ENCODE results near the gene PLA1A. TPM values are rescaled to one million over a fixed set of nuclear protein-coding genes. Genes with fewer than 3 reads are reported as not detected.
A peak's percentile ranks its signal among the peaks of the same experiment; 100 is the strongest.

Gene PLA1A
- total RNA-seq, 6 donors from 2014 or later: 1.0 to 27.8 (median 14.6) TPM

DNA sequence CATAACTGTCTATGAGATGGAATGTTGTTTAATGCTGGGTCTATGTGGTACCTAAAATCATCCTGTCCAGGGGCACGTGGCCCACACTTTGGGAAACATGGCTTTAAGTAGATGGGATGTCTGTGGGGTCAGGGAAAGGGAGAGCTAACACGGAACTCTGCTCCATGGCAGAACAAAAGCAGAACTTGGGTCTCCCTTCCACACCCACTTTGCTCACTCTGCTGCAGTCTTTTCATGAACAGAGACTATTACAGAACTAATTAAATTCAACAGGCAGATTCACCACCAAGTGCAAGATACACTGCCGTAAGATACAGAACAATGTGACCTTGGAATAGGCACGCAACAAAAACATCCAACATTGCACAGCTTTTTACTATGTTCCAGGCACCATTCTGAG, 34.5 kb downstream of the PLA1A start:
- H3K36me3 ChIP-seq: no peaks in the 10 kb centered on the region
- no peak overlapping the region for H3K27ac ChIP-seq
- TF ChIP-seq POLR2AphosphoS5 (IDR thresholded peaks at IDR 0.05) (no peak), POLR2A (IDR thresholded peaks at IDR 0.05) (no peak)
- TF ChIP-seq, protein P1, sequence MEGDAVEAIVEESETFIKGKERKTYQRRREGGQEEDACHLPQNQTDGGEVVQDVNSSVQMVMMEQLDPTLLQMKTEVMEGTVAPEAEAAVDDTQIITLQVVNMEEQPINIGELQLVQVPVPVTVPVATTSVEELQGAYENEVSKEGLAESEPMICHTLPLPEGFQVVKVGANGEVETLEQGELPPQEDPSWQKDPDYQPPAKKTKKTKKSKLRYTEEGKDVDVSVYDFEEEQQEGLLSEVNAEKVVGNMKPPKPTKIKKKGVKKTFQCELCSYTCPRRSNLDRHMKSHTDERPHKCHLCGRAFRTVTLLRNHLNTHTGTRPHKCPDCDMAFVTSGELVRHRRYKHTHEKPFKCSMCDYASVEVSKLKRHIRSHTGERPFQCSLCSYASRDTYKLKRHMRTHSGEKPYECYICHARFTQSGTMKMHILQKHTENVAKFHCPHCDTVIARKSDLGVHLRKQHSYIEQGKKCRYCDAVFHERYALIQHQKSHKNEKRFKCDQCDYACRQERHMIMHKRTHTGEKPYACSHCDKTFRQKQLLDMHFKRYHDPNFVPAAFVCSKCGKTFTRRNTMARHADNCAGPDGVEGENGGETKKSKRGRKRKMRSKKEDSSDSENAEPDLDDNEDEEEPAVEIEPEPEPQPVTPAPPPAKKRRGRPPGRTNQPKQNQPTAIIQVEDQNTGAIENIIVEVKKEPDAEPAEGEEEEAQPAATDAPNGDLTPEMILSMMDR (IDR thresholded peaks at IDR 0.05): no peak
- no peak for ATAC-seq (ENCODE audit: low FRiP score in 2 of 2)
- H3K4me1 ChIP-seq: peaks cover 31 to 35% (median 33%) of the 10 kb centered on the region in 4 donors
- no peak overlapping the region for H3K4me3 ChIP-seq
- no peaks in the 10 kb centered on the region for H3K27me3 ChIP-seq
- DNase-seq: no peak
- H3K9me3 ChIP-seq: no peaks in the 10 kb centered on the region
- WGBS, 2 donors: 74 to 87% methylated on average over 4 of the region's 4 CpGs

DNA sequence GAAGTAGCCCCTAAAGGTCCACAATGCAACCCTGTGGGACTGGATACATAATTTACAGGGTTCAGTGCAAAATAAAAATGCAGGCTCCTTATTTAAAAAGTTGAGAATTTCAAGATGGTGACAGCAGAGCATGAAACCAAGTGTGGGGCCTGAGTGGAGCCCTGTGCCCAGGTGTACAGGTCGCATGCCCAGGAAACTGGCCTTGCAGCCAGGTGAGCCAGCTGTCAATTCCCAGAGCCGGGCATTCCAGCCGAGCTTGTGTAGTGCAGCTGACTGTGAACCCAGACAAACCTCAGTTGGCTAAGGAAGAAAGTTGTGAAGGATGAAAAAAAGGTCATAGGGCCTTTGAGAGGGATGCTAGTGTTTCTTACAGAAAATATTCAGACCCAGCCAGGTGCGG, 35.1 kb downstream of the PLA1A start:
- no peak for TF ChIP-seq POLR2A (IDR thresholded peaks at IDR 0.05)
- TF ChIP-seq, protein P1 (IDR thresholded peaks at IDR 0.05): no peak
- TF ChIP-seq POLR2AphosphoS5 (IDR thresholded peaks at IDR 0.05): no peak
- TF ChIP-seq EP300 (IDR thresholded peaks at IDR 0.05): no peak
- peaks cover 30 to 38% (median 31%) of the 10 kb centered on the region in 4 donors for H3K4me1 ChIP-seq
- no peaks in the 10 kb centered on the region for H3K27me3 ChIP-seq
- H3K4me3 ChIP-seq: no peak overlapping the region
- 87 to 88% methylated on average over 4 of the region's 4 CpGs for WGBS, 2 donors
- H3K36me3 ChIP-seq: no peaks in the 10 kb centered on the region
- ATAC-seq (ENCODE audit: low FRiP score in 2 of 2) (no peak), DNase-seq (no peak)
- no peak overlapping the region for H3K27ac ChIP-seq
- H3K9me3 ChIP-seq: no peaks in the 10 kb centered on the region

DNA sequence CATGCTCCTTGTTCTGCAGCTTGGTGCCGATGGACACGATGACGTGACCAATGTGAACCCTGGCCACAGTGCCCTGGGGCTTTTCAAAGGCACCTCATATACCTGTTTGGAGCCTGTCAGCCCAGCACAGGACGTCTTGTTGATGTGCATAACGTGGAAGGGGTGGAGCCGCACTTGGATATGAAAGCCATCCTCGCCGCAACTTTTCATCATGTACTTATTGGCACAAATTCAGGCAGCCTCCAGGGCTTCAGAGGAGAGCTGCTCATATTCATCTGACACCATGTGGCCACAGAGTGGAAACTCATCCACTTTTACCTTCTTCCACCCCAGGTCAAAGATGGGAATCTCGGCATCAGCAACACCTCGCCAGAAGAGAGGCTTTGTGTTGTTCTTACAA, 38.0 kb downstream of the PLA1A start:
- H3K4me3 ChIP-seq: no peak overlapping the region
- 76 to 87% methylated on average over 8 to 10 of the region's 10 CpGs for WGBS, 2 donors
- H3K27me3 ChIP-seq: no peaks in the 10 kb centered on the region
- DNase-seq (no peak), ATAC-seq (ENCODE audit: low FRiP score in 2 of 2) (no peak)
- H3K9me3 ChIP-seq: no peaks in the 10 kb centered on the region
- no peaks in the 10 kb centered on the region for H3K36me3 ChIP-seq
- H3K27ac ChIP-seq: peak overlapping the region; percentile 79 to 93 (median 85)
- peaks cover 24 to 37% (median 27%) of the 10 kb centered on the region in 4 donors for H3K4me1 ChIP-seq
- TF ChIP-seq, protein P1 (IDR thresholded peaks at IDR 0.05): peak in 1 of 6 experiments; percentile 5
- TF ChIP-seq POLR2A (IDR thresholded peaks at IDR 0.05) (no peak), POLR2AphosphoS5 (IDR thresholded peaks at IDR 0.05) (no peak), EP300 (IDR thresholded peaks at IDR 0.05) (no peak)

DNA sequence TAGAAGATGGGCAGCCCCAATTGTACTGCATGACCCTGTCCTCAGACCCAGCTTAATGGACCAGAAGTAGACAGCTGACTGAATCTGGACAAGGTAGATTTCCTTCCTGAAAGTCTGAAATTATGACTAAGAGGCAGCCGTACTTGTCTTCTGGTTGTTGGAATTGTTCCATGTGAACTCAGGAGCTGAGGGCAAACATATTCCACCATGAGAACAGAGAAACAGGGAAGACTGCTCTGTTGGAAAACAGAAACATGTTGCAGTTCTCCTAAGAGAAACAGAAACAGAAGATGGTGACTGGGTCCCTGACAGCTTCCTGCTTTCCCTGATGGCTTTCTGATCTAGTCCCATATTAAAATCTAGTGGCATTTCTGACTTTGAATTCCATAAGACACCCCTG, 38.6 kb downstream of the PLA1A start:
- TF ChIP-seq, protein P1 (IDR thresholded peaks at IDR 0.05): no peak
- TF ChIP-seq POLR2A (IDR thresholded peaks at IDR 0.05): no peak
- TF ChIP-seq POLR2AphosphoS5 (IDR thresholded peaks at IDR 0.05): peak in 1 of 2 donors; percentile 21
- TF ChIP-seq EP300 (IDR thresholded peaks at IDR 0.05): no peak
- ATAC-seq (ENCODE audit: low FRiP score in 2 of 2): no peak
- Histone ChIP-seq H3K27me3 (no peaks in the 10 kb centered on the region), H3K36me3 (no peaks in the 10 kb centered on the region), H3K27ac (peak overlapping the region; percentile 79 to 93 (median 85)), H3K9me3 (no peaks in the 10 kb centered on the region), H3K4me3 (no peak overlapping the region), H3K4me1 (peaks cover 20 to 34% (median 26%) of the 10 kb centered on the region in 4 donors)
- WGBS, 2 donors: 29 to 40% methylated on average over 1 of the region's 1 CpG
- no peak for DNase-seq

DNA sequence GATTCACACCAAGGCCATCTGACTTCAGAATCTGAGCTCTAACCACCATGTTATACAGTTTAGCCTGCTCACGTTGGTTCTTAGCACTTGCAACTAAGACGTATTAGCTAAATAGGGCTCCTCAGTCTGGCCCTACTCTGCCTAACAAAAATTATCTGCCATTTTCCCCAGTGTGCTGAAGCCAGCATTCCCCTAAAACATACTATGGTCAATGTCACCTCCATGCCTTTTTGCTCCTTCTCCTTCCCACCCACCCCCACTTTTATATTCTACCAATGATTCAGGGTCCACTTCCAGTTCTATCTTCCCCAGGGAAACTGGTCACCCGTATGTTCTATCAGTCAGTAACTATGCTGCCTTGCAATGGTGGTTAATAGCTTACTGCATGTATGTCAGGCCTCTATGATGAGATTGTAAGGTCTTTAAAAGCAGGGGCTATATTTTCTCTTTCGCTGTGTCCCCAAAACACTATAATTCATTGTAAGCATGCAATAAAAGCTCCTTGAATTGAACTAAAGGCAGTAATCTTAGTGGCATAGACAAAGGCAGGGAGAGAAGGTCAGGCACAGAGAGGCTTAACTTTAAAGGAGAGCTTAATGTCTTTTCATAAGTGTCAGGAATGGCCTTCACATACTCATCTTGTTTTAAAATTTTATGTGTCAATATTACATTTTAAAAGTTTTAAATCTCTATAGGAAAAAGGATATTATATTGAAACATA, 39.4 kb downstream of the PLA1A start:
- Histone ChIP-seq H3K27me3 (no peaks in the 10 kb centered on the region), H3K4me3 (no peak overlapping the region), H3K27ac (peak overlapping the region; percentile 79 to 93 (median 85)), H3K36me3 (no peaks in the 10 kb centered on the region), H3K4me1 (peaks cover 20 to 34% (median 26%) of the 10 kb centered on the region in 4 donors), H3K9me3 (no peaks in the 10 kb centered on the region)
- DNase-seq: no peak
- 83 to 86% methylated on average over 4 of the region's 4 CpGs for WGBS, 2 donors
- no peak for ATAC-seq (ENCODE audit: low FRiP score in 2 of 2)
- no peak for TF ChIP-seq POLR2A (IDR thresholded peaks at IDR 0.05)
- TF ChIP-seq POLR2AphosphoS5 (IDR thresholded peaks at IDR 0.05): no peak
- no peak for TF ChIP-seq EP300 (IDR thresholded peaks at IDR 0.05)
- TF ChIP-seq, protein P1 (IDR thresholded peaks at IDR 0.05): no peak

Measured in upper lobe of left lung (tissue), 6 donors.